Stimulated activated CD8-positive, alpha-beta memory T cell treated with anti-CD3 and anti-CD28 coated beads, Interleukin-2, amount 100 ng/mL, for 48 hours (primary cell): ENCODE measurements around the gene SSBP4.

Experiments
- DNase-seq, 2 donors: peaks; one replicate each; pipeline ENCODE4 v3.0.0-alpha.2; 2020; ENCODE audit warnings: low read depth in 2 of 2

The SSBP4 gene

DNA sequence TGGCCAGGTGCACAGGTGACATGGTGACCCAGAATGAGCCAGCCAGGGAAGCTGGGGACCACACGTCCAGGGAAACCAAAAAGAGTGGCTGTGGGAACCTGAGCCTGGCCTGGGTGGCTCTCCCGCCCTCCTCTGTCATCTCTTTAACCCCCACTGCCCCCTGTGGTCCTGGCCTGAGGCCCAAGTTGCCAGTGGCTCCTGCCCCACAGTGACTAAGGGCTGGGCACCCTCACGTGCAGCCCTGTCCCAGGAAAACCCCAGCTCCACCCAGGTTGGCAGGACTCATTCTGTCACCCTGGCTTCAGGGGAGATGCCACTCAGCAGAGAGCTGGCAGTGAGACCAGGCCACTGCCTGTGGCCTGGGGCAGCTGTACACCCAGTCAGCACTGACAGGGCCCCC lies 49.3 kb downstream of the SSBP4 start:
- DNase-seq: no peak

DNA sequence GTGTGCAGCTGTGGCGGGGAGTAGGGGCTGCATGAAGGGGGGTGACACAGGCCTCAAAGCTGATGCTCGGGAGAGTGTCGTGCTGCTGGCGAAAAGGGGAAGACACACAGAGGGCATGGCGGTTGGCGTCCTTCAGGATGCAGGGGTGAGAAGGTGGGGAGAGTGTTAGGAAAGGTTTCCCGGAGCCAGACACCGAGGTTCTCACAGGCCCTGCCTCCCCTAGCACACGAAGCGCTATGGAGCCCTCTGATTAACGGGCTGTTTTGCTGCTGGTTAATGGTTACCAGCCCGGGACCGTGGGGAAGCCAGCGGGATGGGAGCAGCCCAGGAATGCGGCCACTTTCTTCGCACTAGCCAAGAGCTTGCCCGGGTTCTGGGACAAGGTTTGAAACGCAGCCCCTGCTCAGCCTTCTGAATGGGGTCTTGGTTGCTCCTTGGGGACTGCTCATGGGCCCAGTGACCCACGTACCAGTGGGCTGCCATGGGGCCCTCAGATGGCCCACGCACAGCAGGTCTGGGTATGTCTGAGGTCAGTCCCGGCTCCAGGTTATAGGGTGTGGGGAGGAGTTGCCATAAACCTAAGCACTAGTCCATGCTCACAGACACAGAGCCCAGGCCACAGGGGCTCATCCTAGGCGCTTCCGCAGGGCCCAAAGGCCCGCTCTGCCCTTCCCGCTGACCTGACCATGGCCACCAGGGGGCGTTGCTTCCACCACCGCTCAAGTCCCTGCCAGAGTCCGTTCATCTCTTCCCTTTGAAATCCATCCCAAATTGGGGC lies 50.1 kb downstream of the SSBP4 start:
- DNase-seq: peak; percentile 46 to 52

DNA sequence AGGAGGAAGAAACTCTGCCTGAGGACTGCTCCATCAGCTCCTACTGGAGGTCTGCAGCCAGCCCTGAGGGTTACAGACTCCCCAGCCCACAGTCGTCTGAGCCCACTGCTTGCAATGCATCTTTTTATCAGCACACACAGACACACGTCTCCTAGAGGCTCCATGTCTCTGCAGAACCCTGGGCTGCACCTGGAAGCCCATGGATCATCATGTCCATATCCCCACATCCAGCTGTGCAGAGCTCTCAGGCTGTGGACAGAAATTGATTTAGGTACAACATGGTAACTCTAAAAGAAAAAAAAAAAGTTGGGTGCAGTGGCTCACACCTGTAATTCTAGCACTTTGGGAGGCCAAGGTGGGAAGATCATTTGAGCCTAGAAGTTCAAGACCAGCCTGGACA lies 51.6 kb downstream of the SSBP4 start:
- no peak for DNase-seq

DNA sequence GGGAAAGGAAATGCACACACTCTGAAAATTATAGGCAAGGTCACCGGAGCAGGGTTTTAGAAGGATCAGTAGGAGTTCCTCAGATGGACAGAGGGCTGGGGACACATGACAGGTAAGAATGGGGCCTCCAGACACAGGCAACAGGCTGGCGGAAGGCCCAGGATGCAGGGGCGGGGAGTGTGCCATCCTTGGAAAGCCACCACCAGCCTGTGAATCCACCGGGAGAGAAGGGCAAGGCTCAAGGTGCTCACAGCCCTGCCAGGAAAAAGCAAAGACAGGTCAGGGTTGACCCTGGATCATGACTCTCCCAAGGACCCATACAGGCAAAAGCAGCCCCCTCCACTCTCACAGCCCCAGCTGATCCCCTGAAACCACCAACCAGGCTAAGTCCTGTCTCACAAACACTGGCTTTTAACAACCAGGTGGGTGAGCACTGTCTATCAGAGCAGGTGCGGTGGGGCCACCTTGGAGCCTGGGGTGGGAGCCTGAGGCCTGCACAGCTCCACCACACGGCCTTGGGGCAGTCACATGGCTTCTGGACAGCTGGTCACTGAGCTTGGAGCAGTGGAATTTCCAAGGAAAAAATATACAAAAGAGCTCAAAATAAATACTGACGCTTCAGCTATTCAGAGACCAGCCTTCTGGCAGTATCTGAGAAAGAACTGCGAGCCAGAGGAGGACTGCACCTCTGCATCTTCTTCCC lies 54.0 kb downstream of the SSBP4 start:
- no peak for DNase-seq

DNA sequence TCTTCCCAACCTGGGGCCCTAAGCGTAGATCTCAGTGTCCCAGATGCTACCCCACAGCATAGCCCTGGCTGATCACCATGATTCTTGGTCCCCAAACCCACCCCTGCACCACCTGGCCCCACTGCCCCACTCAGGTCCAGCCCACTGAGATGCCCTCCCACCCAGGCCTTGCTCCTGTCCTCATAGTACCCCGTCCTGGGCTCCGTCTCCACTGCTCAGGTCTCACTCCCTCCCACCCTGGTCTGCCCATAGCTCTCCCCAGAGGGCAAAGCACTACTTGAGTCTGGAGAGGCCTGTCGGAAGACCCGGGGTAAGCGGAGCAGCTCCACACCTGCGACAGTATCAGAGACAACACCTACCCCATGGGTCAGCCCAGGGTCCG lies 54.5 kb downstream of the SSBP4 start:
- DNase-seq: no peak

DNA sequence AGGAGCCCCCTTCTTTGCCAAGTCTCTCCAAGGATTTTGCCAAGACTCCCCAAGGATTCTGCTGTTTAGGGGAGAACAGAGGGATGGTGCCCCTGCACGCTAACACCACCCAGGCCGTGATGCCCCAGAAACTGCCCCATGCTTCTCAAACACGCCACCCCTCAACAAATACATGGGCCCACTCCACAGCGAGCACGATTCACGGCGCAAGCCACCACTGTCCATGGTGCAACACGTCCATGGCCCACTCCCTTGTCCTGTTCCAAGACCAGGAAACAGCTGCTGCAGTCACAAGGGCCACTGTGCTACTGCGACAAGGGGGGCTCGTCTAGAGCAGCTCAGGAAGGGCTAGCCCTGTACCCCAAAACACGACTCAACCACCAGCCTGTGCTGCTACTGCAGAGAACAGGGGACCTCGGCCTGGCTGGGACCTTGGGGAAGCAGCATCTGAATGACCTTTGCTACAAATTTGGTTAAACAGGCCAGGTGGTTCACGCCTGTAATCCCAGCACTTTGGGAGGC lies 55.2 kb downstream of the SSBP4 start:
- DNase-seq: no peak

DNA sequence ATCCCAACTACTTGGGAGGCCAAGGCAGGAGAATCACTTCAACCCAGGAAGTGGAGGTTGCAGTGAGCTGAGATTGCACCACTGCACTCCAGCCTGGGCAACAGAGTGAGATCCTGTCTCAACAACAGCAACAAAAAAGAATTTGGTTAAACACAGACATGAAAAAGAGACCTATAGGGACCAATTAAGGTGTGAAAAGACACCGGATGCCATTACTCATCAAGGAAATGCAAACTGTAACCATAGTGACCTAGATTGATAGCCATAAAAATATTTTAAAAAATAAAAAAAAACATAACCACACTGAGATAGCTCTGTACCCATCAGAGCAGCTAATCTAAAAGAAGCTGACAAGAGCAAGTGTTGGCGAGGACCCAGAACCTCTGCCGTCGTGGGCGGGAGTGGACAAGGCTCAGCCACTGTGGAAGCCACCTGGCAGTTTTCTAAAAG lies 55.8 kb downstream of the SSBP4 start:
- DNase-seq: no peak

DNA sequence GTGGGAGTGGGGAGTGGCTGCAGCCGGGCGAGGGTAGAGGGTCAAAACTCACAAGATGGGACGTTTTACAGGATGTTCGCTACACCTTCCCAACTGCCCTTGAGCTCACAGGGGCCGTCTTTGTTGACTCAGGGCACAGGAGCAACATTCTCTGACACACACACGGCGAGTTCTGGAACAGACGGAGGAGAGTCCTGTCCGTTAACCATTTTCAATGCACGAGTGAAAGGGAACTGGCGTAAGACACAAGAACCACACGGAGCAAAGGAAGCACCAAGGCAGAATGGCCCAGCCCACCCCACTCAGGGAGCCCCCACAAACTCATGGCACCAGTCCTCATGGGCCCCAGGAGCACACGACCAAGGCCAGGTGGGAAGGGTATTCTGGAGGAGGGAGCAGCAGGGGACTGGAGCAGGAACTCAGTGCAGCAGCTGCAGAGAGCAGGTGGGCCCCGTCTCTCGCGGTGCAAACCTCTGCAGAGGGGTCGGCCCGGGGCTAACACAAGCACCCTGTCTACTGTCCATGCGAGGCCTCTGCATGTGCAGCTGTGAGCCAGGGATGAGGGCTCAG lies 56.6 kb downstream of the SSBP4 start:
- no peak for DNase-seq

DNA sequence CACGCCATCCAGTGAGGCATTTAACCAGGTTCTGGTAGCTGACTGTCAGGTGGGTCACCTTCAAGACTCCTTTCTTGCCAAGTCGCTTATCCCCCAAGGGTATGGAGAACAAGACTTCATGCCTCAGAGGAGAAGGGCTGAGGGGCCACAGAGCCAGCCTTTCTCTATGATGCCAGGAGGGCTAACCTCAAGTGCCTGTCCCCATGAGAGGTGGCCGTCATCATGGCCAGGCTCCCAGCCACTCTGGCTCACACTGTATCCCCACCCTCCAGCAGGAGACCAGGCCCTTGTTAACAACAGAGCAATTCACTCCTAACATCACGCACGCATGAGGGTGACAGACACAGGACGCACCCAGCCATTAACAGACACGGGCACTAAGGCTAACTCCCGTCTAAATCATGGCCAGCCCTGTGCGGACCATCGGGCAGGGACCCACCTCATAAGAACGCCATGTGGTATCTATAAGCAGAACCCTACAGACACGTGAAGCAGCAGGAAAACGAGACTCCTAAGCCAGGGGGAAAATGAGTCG lies 57.4 kb downstream of the SSBP4 start:
- DNase-seq: no peak

DNA sequence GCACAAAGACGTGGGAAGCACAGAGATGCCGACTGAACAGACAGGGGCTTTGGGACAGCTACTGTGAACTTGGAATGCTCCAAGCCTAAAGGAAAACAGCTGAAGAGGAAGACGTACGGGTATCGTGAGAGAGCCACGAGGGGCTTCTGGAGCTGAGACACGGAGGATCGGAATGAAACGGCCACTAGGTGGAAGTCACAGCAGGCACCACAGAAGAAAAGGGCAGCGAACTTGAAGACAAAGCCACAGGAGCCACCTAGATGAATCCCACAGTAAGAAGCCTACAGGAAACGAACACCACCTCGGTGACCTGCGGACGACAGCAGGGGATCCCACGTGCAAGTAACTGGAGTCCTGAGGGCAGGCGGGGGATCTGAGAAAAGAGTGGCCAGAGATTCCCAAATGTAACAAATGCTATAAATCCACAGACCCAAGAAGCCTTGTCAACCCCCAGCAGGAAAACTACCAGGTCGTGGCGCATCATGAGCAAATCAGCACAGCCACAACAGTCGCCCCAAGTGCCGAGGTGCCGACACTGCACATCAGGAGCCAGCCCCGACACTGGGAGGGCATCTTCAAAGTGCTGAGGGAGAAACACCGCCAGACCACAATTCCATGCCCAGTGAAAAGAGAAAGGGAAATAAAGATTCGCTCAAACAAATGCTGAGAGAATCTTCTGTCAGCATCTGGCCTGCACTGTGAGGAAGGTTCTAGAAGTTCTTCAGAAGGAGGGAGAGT lies 58.0 kb downstream of the SSBP4 start:
- no peak for DNase-seq

DNA sequence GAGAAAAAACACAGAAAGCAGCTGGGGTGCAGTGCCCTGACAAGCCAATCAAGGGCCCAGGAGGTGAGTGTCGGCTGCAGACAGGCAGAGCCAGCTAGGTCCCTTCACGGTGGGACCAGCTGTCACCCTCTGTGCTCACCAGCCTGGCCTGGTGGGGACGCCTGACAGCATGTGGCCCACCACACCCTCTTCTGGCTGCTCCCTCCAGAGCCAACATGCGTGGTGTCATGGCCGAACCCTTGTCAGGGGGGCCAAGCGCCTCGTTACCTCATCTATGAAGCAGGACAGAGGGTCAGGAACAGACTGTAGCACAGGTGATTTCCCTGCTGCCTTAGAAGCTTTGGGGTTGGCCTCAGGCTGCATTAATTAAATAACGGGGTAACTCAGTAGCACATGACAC lies 58.8 kb downstream of the SSBP4 start:
- no peak for DNase-seq

DNA sequence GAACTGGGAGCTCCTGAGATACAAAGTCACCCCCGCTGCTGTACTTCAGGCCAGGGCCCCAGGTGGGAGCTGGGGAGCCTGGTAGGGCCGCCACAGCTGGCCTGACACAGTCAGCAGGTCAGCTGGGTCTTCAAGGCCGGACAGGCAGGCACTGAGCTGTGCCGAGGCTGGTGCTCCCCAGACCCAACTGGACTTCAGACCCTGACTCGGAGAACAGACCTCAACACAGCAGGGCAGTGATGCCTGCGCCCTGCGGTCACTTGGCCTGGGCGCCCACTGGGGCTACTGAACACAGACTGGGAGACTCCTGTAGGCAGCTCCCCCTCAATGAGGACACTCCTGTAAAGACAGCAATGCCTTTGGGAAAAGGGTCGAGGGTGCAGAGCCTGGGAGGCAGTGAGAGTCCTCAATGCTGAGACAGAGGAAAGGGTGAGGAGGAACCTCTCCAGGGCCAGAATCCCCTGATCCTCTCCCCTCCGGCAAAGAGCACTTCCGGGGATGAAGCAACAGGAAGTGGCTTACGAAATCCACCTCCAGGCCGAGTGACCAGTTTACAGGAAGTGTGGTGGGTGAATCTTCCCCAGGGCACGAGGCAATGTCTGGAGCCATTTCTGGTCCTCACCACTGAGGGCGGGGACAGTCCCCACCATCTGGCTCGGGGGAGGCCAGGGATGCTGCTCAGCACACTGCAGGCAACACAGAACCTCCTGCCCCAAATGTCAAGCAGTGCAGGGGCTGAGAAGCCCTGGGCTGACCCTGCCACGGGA lies 59.5 kb downstream of the SSBP4 start:
- DNase-seq: peak; percentile 69 to 75

DNA sequence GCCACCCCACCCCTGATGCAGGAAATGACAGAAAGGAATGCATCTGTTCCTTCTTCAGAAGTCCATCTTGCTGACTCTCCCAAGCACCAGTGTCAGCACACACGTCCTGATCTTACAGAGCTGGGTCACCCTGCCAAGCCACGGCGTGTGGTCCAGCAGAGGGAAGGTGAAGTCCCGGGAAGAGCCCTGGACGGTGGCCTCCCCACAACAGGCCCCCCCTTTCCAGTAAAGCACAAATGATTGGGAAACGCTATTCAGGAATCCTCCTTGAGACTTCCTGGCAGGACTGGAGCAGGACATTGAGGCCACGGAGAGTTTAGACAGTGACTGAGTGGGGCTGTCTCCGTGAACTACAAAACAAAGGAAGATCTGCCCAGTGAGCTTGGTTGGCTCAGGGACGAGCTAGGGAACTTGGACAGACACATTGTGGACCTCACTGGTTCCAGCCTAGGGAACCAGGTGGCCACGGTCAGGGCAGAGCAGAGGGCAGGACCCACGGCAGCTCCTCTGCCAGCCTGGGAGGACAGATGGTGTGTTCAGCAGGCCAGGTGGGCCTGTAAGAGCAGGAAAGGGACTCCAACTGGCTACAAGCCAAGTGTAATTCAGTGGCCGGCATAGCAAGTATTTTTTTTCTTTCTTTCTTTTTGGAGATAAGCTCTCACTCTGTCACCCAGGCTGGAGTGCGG lies 61.0 kb downstream of the SSBP4 start:
- no peak for DNase-seq

DNA sequence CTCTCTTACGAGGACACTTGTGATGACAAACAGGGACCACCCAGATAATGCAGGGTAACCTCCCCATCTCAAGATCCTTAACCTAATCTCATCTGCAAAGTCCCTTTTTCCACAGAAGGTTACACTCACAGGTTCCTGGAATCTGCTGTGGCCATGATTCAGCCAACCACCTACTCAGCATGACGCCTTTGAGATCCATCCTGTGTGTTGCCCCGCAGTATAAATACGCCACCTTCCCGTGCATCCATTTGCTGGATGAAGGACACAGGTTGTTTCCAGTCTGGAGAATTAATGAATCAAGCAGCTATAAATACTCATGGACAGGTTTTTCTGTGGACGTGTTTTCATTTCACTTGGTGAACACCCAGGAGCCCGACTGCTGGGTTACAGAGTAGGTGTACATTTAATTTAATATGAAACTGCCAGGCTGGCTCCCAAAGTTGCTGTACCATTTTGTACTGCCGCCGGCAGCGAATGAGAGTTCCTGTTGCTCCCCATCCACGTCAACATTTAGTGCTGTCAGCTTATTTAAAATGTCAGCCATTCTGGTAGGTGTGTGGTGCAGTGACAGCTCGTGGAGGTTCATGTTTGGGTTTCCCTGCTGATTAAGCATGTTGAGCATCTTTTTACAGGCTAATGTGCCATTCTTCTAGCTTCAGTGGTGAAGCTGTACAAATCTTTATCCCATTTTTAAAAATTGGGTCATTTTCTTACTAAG lies 62.5 kb downstream of the SSBP4 start:
- DNase-seq: no peak

DNA sequence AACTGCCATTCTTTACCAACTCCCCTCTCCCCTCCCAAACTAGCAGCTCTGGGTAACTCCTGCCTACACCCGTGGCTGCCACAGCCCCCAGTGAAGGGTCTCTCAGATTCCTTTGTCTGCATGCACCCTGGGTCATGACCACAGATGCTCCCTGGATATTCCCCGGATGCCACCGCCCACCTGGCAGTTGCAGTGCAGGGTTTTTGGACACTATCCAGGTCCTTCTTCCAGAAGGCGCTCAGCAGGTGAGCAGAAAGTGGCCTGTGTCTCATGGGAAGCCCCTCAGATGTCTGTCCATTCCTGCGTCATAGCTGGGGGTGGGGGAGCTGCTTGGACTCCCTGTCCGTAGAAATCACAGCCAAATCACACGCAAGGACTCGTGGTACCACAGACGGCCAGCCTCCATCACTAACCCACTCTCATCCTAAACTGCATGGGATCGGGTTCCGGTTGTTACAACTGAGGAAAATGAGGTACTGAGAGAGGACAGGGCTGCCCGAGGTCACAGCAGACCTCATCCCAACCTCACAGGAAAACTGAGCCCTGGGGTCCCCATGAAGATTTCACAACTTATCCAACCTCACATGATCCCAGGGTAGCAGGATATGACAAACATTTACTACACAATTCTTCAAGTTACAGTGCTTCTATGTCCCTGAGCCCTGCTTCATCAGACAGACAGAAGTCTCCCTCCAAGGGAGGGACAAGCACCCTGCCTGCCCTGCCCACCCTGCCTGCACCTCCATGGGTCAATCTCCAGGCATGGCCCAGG lies 64.1 kb downstream of the SSBP4 start:
- no peak for DNase-seq
